ENCODE results near the gene FRMD1.

GRCh38 chr6:168039301-168039700 is 39.7 kb downstream of the FRMD1 start:
- TF ChIP-seq, protein P1, sequence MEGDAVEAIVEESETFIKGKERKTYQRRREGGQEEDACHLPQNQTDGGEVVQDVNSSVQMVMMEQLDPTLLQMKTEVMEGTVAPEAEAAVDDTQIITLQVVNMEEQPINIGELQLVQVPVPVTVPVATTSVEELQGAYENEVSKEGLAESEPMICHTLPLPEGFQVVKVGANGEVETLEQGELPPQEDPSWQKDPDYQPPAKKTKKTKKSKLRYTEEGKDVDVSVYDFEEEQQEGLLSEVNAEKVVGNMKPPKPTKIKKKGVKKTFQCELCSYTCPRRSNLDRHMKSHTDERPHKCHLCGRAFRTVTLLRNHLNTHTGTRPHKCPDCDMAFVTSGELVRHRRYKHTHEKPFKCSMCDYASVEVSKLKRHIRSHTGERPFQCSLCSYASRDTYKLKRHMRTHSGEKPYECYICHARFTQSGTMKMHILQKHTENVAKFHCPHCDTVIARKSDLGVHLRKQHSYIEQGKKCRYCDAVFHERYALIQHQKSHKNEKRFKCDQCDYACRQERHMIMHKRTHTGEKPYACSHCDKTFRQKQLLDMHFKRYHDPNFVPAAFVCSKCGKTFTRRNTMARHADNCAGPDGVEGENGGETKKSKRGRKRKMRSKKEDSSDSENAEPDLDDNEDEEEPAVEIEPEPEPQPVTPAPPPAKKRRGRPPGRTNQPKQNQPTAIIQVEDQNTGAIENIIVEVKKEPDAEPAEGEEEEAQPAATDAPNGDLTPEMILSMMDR (conservative IDR thresholded peaks at IDR 0.05), result no peak
- TF ChIP-seq EZH2 (IDR thresholded peaks at IDR 0.05; ENCODE audit: low read depth), result no peak

Data from PC-9 (cell line).